Measurements from ENCODE around the gene BICD1. TPM values are rescaled to one million over a fixed set of nuclear protein-coding genes. Genes with fewer than 3 reads are reported as not detected.

Gene BICD1
- total RNA-seq, 2 experiments from 2014 or later, result 20.0 to 22.6 TPM

DNA sequence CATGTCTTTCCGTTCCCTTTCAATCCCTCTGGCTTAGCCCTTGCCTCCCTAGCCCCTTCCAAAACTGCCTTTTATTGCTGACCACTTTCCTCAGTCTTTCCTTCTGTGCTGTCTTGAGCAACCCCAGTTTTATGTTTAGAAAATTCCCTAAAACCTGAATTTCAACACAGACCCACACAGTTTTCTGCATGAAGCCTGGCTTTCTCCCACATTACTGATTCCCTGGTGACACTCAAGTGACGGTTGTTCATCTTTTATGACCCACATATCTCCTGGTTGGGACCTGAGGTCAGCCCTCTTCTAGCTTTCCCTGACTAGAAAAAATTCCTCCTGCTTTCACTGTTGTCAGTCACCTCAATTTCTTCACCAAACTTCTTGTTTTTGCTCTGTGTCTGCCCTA is 313.7 kb downstream of the BICD1 start:
- no peaks in the 10 kb centered on the region for H3K9me3 Mint-ChIP-seq (ENCODE audit: low read depth)
- no peak overlapping the region for H3K4me3 Mint-ChIP-seq
- no peaks in the 10 kb centered on the region for H3K4me1 Mint-ChIP-seq
- H3K36me3 Mint-ChIP-seq, result peaks cover 1% of the 10 kb centered on the region
- ATAC-seq, result no peak
- CTCF ChIA-PET, result no interaction called here
- no peak for DNase-seq
- H3K27me3 Mint-ChIP-seq, result peaks cover 2% of the 10 kb centered on the region
- no peak overlapping the region for H3K27ac Mint-ChIP-seq

DNA sequence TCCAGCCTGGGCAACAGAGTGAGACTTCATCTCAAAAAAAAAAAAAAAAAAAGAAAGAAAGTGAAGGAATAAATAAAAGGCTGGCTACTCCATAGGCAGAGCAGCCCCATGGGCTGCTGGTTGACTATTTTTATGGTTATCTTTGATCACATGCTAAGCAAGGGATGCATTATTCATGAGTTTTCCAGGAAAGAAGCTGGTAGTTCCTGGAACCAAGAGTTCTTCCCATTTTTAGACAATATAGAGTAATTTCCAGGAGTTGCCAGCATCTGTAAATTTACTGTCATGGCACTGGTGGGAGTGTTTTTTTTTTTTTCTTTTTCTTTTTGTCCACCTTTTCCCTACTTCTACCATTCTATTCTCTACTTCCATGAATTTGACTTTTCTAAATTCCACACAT is 316.9 kb downstream of the BICD1 start:
- H3K36me3 Mint-ChIP-seq, result peaks cover 5% of the 10 kb centered on the region
- peaks cover 18% of the 10 kb centered on the region for H3K27me3 Mint-ChIP-seq
- H3K4me3 Mint-ChIP-seq, result no peak overlapping the region
- CTCF ChIA-PET, result interaction anchor here (0.7 to 1.7 kb wide), 3 partner anchors 19 to 1363 kb away, joined by 3 read pairs; no protein-coding TSS in a partner anchor
- no peaks in the 10 kb centered on the region for H3K4me1 Mint-ChIP-seq
- ATAC-seq (no peak), DNase-seq (no peak)
- peaks cover 5% of the 10 kb centered on the region for H3K9me3 Mint-ChIP-seq (ENCODE audit: low read depth)
- no peak overlapping the region for H3K27ac Mint-ChIP-seq

DNA sequence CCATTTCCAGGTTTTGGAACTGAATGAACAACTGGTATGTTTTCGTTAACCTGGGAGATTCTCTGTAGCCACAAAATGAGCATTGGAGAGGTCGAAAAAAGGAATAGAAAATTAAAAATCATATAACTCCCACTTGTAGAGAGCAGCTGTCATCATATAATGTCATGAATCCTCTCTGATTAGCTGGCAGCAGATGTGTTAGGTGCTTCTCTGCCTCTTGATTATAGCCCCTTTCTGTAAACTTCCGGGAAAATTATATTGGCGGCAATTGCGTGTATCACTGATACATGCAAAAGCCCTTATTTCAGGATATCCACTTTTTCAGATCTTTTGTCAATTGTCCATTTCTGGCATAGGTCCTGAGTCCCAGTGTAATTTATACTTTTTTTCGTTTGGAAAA is 324.4 kb downstream of the BICD1 start:
- DNase-seq (no peak), ATAC-seq (no peak)
- peaks cover 5% of the 10 kb centered on the region for H3K9me3 Mint-ChIP-seq (ENCODE audit: low read depth)
- CTCF ChIA-PET, result no interaction called here
- peaks cover 3% of the 10 kb centered on the region for H3K36me3 Mint-ChIP-seq
- peaks cover 15% of the 10 kb centered on the region for H3K27me3 Mint-ChIP-seq
- H3K4me3 Mint-ChIP-seq, result no peak overlapping the region
- H3K4me1 Mint-ChIP-seq, result no peaks in the 10 kb centered on the region
- no peak overlapping the region for H3K27ac Mint-ChIP-seq

Other genes starting within 250 kb of the BICD1 start
- gene RESF1, start 147.4 kb upstream of the BICD1 start, total RNA-seq, result 100 to 1,000 TPM; 110 to 137 TPM